Epidermal melanocyte (primary cell): ENCODE measurements around the gene PCSK5.

Experiments used
- DNase-seq: peaks from one replicate; pipeline ENCODE4 v3.0.0; 2011; ENCODE audit warnings: low spot score; ENCODE audit not compliant: insufficient read length

PCSK5 gene

DNA sequence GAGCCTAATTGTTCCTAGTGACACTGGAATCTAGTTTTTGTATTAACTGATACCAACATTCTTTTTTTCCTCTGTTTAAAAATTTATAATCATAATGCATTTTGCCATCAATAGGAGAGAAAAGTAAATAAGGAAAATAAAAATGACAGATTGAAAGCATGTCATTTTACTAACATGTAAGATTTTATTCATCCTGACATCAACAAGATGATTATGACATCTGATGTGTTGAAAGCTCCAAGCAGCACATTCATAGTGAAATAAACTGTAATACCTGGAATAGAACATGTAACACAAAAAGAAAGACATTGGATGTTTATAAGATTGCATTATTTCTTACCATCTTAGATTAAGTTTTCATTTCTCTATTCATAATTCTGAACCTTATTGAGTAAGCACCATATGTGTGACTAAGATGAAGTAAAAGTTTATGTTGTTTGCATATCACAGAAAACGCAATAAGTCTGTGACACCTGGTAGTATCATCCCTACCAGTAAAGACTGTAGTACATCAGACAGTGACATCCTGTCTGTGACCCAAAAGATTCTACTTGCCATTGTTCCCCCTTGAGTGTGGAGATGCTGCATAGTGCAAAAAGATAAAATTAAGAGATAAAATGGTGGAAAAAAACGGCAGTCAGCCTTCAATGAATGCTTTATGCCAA is 225.6 kb downstream of the PCSK5 start:
- DNase-seq, result no peak

DNA sequence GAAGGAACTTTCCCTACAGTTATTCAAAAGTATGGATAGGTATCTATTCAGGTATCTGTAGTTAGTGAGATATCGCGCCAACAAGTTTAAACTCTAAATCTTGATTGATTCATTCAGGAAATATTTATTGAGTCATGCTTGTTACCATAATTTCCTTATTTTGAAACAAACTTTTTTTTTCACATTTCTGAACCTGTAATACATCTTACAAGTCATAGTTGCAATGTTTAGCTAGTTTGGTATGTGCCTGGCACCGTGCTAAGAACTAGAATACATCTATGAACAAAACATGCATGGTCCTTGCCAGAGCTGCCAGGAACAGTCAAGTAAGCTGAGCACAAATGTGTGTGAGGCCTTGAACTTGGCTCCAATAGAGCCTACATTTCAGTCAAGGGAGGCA is 226.4 kb downstream of the PCSK5 start:
- no peak for DNase-seq

DNA sequence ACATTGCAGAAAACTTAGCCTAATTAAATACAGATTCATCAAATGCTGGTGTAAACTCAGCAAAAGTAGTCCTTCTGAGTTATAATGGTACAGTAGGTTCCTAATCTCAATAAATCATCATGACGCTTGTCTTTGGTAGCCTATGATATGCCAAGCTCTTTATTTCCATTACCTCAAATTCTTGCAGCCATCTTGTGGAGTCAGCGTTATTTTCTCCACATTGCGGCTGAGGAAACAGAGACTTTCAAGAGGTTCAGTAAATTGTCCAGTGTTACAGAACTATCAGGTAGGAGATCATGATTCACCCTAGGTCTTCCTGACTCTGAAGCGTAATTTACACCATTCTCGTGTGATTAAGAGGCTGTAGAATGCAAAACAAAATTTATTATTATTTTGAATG is 237.2 kb downstream of the PCSK5 start:
- no peak for DNase-seq

DNA sequence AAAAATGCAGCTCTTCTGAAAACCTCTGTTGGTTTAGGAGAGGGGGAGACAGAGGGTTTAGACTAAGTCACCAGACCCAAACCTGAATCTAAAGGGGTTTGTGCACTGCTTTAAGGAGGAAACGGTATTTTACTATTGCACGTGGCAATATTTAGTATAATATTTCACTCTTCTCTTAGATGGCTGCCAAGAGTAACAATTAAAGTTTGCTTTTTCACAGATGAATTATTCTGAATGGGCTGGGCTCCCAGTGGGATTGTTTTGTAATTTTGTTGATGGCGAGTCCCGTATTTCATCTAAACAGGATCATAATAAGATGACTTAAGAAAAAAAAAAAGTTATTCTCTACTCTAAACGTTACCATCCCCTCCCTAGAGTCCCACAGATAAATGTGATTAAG is 245.4 kb downstream of the PCSK5 start:
- DNase-seq, result no peak

DNA sequence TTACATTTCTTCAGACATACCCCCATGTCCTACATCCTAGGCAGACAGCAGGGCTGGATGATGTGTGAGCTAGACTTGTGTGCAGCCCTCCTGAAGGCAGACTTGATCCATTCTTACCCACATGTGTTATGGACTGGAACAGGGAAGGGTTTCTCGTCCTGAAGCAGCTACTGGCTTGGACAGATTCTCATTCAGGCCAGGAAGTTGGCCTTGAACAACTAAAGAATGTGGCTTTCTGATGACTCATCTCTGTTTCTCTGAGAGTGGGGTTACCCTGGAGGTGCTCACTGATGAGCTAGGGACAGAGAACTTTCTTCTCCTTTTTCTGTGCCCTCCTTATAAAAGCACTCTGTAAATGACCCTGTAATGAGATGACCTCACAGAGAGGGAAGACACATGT is 246.5 kb downstream of the PCSK5 start:
- no peak for DNase-seq

DNA sequence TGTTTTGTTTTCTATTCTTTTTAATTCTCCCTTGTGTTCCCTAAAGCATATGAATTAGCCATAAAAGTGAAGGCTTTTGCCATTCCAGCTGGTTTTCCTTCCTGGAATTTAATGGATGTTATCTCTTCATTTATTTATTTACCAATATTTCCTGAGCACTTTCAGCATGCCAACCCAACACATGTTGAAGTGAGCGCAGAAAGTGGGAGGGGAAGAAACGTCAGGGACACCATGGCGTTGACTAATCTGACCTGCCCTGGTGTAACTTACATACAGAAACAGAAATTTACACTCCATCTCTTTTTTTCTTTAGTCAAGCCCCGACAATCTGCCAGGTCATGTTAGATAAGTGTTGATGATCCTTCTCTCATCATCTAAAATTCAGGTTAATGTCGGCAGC is 247.5 kb downstream of the PCSK5 start:
- no peak for DNase-seq

DNA sequence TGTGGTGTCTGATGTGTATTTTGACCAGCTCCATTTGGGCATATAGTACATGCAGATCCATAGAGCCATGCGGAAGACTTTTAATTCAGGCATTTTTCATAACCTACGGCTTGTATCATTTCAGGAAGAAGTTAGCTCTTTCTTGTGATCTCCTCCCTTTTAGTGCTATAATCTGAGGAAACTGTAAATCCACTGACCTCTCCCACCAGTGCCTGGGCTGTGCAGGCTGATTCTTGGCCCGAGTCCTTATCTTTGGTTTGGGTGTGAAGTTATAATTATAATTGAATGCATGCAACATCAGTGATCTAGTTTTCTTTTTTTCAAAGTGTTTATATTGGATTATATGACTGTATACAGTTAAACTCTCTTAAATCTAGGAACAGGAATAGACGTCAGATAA is 247.9 kb downstream of the PCSK5 start:
- no peak for DNase-seq

DNA sequence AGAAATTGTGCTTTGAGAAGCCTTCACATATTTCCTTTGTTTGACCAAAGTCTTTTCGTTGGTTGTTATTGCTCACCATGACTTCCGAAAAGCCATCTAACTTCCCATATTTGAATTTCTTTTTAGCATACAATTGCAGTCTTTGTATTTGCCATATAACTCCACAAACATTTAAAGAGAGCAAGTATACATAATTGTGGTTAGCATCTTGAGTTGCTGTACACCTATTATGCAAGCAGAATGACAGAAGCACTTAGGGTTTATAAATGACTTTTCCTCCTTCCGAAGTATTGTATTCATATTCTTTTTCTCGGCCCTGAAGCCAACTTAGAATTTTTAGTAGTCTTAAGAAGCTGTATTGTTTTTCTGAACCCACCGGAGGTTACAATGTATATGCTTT is 253.4 kb downstream of the PCSK5 start:
- DNase-seq, result no peak

DNA sequence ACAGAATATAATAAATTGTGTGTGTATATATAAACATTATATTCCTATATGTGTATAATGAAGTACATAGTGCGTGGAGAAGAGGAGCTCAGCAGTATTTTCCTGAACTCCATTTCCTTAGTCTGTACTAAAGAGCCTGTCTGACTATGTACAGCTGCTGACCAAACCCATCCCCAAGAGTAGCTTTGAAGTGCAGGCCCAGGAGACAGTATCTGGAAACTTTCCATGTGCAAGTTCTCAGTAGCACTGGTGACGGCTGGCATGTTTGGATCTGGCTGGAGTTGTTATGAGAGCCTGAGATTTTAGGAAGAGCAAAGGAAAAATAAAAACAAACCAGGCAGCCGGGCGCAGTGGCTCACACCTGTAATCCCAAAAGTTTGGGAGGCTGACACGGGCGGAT is 259.5 kb downstream of the PCSK5 start:
- no peak for DNase-seq

DNA sequence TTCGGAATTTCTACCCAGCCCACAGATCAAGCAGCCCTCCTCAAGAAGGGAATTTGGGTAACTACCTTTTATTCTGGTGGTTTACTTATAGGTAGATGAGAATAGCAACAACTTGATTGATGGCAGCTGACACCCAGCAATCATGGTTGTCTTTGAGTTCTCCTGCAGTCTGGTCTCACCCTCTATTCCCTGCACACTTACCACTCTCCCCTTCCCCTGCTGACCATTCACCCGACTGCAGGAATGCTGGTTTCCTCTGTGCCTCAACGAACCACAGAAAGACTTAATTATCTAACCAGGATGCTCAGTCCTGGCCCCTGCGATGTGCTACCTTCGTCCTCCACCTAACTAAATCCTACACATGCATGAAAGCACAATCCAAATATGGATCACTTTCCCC is 260.8 kb downstream of the PCSK5 start:
- no peak for DNase-seq

DNA sequence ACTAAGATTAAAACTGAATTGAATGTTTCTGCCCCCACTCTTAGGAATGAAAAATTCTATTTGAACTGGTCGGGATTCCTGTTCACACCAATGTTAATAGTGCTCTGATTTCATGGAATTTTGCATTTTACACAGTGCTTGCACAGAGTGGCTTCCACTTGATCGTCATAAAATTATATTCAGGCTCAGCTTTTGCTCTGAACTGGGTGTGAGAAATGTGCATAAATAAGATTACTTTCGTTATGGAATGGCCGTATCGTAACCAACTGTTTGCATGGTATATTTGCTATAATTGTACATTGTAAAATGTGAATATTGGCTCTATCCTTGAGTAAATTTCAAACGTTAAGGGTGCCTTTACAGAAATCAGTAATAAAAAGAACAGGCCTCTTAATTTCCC is 262.9 kb downstream of the PCSK5 start:
- no peak for DNase-seq

DNA sequence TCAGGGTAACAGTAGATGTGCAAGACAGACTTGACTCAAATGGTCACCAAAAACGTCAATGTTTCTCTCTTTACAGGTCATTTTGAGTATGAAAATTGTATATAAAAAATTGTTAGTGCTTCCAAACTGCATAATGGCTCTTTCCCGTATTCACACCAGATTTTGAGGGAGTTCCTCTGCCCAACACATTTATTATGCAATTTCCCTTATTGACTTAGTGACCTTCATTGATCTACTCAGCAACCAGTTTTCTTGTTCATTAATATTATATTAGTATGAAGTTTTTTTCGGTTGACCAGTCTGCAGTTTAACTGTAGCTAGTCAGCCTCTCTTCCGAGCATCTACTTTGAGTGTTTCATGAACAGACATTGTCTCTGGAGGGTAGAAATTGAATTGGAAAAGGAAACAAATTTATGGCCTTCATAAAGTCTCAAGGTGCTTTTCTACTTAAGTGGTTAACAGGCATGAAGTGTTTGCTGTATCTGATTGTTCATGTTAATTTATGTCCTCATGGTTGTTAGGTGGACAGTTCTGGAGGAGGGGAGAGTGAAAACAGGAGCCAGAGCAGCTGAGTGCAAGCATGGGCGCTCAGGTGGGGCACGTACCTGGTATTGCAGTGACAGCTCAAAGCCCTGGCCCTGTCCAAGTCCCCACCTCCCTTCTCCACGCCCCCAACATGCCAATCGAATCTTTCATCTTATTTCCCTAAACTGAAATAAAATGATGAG is 263.6 kb downstream of the PCSK5 start:
- no peak for DNase-seq

DNA sequence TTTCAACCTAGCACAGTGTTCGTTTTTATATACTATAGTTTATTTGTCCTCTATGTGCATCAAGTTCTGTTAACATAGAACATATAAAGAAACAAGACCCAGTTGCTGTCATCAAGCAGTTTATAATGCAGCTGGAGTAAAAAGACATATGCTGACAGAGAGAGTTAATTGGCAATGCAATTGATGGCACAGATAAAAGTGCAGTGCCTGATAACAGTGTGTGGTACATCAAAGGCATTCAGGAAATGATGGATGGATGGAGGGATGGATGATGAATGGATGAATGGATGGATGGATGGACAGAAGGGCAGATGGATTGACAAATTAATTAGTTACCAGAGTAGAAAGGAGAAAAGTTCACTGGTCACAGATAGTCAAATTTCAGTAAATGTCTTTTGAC is 264.9 kb downstream of the PCSK5 start:
- DNase-seq, result no peak

DNA sequence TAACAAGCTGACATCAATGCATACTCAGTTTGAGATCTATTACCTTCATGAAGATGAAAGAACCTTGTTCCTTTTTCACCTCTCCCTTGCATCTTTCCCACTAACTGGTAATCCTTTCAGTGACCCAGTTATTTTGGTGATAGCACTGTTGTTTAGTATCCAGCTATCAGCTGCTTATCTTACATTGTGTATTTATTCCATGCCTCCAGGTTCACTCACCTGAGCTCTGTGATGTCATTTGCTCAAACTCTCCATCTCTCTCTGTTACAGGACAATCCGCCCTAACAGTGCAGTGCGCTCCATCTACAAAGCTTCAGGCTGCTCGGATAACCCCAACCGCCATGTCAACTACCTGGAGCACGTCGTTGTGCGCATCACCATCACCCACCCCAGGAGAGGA is 268.2 kb downstream of the PCSK5 start:
- DNase-seq, result no peak

DNA sequence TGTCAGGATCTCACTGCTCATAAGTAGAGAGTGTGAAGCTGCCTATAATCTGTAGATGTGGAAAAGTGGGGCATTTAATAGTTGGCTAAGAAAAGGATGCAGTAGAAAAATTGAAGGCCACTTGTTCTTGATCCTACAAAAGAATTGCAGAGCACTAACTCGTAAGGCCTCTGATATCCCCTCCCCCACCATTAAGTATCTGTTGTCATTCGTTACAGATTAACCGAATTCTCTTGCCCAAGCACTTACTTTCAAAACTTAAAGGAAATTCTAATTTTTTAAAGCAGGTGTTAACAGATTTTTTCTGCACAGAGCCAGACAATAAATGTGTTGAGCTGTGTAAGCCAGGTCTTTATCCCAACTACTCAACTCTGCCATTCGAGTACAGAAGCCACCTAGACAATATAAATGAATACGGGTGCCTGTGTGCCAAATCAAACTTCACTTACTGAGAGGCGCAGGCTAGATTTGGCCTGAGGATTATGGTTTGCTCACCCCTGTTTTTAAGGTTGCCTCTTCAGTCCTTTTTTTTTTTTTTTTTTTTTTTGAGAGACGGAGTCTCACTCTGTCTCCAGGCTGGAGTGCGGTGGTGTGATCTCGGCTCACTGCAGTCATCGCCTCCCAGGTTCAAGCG is 268.9 kb downstream of the PCSK5 start:
- DNase-seq, result no peak

DNA sequence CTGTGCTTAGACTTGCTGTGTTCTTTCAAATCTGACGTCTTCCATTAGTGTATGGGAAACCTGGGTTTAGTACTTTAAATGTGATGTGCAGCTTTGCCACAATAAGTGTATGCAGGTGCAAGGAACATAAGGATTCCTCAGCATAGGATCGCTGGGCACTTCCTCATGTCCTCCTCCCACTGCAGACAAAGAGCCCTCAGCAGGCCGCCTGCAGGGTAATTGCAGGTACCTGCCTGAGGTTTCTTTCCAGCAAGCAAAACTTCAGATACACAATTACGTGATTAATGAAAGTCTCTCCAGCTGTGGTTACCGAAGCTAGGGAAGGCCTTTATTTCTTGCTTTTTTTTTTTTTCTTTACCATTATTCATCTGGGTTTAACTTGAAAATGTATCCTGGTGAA is 270.6 kb downstream of the PCSK5 start:
- DNase-seq, result no peak

DNA sequence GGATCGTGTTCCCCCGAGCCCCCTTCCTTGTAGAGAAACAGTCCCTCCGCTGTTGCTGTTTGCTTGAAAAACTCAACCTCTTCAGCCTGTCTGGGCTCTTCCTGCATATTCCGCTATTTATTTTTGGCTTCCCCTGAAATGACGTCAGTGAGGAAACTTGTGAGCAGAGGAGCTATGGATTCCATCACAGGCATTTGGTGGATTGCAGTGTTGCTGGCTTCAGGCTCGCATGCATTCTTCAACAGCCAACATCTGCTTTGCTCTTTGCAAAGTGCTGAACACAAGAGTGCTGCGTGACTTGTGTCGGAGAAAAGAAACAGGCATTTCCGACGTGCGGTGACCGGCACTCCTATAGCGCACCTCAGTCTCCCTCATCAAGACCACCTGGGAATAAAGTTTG is 271.1 kb downstream of the PCSK5 start:
- DNase-seq, result no peak

DNA sequence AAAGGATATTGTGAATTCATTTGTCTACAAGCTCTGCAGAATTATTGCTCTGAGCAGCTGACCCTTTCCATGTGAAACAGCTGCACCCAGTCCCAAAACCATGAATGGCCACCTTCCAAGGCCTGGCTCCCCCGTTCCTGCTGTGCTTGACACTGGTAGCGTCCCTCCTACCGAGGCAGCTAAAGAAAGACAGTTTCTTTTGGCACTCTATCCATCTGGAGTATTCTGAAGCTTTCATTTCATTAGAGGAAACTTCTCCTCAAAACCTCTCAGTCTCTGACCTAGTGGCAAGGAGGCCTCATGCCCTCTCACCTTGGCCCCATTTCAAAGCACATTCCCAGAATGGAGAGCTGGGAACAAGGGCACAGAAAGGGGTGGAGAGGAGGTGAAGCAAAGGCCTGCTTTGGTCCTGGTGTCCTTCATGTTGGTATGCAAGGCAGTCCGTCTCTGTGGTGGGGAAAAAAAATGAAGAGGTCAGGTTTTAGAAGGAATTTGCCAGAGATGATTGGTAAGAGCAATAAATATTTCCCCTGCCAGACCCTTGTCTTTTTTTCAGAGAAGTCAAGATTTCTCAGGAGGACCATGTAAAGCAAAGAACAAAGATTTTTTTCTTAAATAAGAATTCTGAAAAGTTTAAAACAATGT is 271.7 kb downstream of the PCSK5 start:
- DNase-seq, result no peak

DNA sequence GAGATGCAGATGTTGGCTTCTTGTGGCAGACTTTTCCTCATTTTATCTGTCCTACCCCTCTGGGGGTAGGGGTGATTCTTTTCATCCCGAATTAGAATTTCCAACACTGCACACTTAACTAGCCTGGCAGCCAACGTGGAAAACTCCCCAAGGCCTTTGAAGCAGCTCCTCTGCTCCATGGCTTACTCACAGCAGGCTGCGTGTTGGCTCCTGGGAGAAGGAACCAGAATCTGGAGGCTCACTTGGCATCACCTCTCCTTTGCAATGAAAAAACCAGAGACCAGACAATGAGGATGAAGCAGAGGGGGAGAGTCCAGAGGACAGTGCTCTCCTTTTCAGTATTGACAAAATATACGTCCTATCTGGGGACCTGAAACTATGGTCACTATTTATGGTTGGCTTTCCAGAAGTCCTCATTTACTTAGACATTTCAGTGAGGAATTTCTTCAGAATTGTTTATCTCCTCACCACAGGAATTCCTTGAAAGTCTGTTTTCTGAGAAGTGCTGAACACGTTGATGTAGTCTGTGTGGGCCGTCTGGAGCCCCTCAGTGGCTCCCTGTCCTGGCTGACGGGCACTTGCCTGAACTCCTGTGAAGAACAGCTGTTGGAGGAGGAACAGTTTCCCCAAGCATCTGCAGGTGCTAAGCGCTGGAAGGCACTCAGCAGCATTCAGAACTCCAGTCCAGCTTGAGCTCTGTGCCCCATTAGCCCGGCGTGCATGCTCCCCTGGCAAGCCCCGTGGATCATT is 272.5 kb downstream of the PCSK5 start:
- DNase-seq, result no peak

DNA sequence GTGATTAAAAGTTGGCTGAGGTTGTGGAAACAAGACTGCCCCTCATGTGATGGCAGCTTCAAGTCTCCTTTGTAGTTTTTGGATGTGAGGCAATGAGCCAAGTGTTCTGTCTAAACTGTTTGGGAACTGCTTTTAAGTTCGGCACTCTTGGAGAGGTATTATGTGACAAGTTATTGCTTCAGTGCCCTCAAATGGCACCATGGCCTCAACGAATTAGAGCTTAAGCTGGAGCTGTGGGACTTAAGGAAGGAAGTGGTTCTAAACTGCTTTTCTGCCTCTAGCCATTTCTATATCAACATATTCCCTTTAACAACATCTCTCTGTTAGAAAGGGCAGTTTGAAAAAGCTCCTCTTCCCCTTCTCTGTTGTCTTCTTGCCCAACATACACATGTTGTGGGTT is 276.1 kb downstream of the PCSK5 start:
- DNase-seq, result no peak

DNA sequence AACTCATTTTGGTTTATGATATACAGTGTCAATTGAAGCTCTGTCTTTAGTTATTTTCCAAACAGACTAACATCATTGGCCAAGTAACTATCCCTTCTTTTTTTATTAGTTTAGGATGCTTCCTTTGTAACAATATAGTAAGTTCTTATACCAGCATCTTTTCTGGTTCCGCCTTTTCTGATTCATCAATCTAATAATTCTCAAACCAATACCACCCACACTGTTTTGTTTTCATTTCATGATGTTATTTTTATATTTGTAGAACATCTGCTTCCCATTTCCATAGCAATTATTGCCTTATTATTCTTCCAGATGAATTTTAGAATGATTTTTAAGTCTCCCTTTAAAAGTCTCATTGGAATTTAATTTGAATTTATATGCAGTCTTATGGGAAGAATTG is 285.7 kb downstream of the PCSK5 start:
- DNase-seq, result no peak

DNA sequence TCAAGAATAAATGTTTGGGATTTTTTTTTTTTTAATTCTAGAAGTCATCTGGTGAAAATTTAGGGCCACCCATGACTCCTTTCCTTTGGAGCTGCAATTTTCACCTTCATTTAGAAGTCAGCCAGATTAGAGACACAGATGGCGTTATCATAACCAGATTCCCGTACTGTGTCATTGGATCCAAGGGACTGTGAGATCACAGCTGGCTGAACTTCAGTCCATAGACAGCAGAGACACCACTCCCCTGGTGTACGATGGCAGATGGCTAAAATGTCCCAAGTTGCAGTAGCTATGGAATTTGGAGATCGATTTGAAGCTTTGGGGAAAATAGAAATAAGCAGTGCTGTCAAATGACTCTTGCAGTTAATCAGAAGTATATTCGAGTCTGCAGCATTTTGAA is 287.5 kb downstream of the PCSK5 start:
- no peak for DNase-seq
